HepG2 (cell line): ENCODE measurements around the gene TMEM144. TPM values are rescaled to one million over a fixed set of nuclear protein-coding genes. Genes with fewer than 3 reads are reported as not detected.

Experiments used
- ATAC-seq: fragments of 200-7000 bp; cut with Tn5 transposase; 3 replicates; pipeline ENCODE4 v1.9.1; 2020; ENCODE audit warnings: mild to moderate bottlenecking, moderate library complexity
- BruUV-seq: library from RNA; stranded (reverse); fragments of 400-500 nt; replicated peaks from 2 replicates; lab custom pipeline; 2021; lab: Mats Ljungman, UMichigan
- CTCF ChIA-PET: fragments of 300-600 bp; formaldehyde crosslinking; extraction: SDS; loops from one replicate; lab custom pipeline; 2021; ENCODE audit warnings: low total read pairs, inconsistent platforms, low intra/inter-chr PET ratio; lab: Yijun Ruan, JAX
- POLR2A ChIA-PET: fragments of 350-600 bp; sonication (Branson Sonifier 250); formaldehyde crosslinking; loops from one replicate; lab custom pipeline; 2020; ENCODE audit warnings: antibody characterized with exemption, inconsistent platforms; lab: Yijun Ruan, JAX
- DNase-seq: peaks from one replicate; pipeline ENCODE4 v3.0.0-alpha.2; 2015; ENCODE audit warnings: low spot score
- FAIRE-seq: peaks from 3 replicates; lab custom pipeline; 2011; peaks lifted over from hg19 to GRCh38; lab: Jason Lieb, UNC
- H2AFZ ChIP-seq: one replicate; pipeline ENCODE4 v1.6.1; 2011; ENCODE audit warnings: low read length, inconsistent platforms
- H3K27ac ChIP-seq: fragments of 300-600 bp; 3 replicates; pipeline ENCODE4 v1.8.0; 2011; ENCODE audit warnings: mixed run types, mild to moderate bottlenecking, mixed read lengths, low read length, inconsistent platforms; ENCODE audit not compliant: insufficient read depth; ENCODE audit errors: extremely low read length
- H3K27me3 ChIP-seq, 2 experiments: fragments of 200-600 bp in 1 of 2; 2 replicates in 1 of 2; 3 replicates in 1 of 2; pipeline versions ENCODE4 v1.6.0 to v1.8.0; 2011; ENCODE audit warnings: low read length in 2 of 2, mild to moderate bottlenecking in 2 of 2, moderate library complexity in 2 of 2, inconsistent platforms in 1 of 2; ENCODE audit not compliant: insufficient read depth in 2 of 2, control insufficient read depth in 1 of 2
- H3K36me3 ChIP-seq, 2 experiments: fragments of 200-600 bp in 1 of 2; replicated peaks in 1 of 2; 2 replicates in 1 of 2; 3 replicates in 1 of 2; pipeline versions ENCODE4 v1.5.1 to v1.8.0; 2011; ENCODE audit warnings: low read length in 2 of 2, inconsistent platforms in 1 of 2; ENCODE audit not compliant: insufficient read depth in 2 of 2, control insufficient read depth in 1 of 2
- H3K4me1 ChIP-seq: 2 replicates; pipeline ENCODE4 v1.5.1; 2012; ENCODE audit warnings: low read length, inconsistent platforms; ENCODE audit not compliant: insufficient read depth
- H3K4me2 ChIP-seq: 2 replicates; pipeline ENCODE4 v1.6.0; 2011; ENCODE audit warnings: low read depth, low read length, inconsistent platforms
- H3K4me3 ChIP-seq, 3 experiments: fragments of 200-600 bp in 1 of 3; sonication (generic), shearing (Covaris generic) in 1 of 3; replicated peaks in 1 of 3; 2 replicates each; pipeline ENCODE4 v1.5.1; 2011 to 2016; ENCODE audit warnings: low read length in 3 of 3, inconsistent platforms in 2 of 3, low read depth in 2 of 3, mild to moderate bottlenecking in 2 of 3, control low read depth in 1 of 3, mixed read lengths in 1 of 3; ENCODE audit not compliant: insufficient read depth in 1 of 3
- H3K79me2 ChIP-seq: one replicate; pipeline ENCODE4 v1.6.1; 2011; ENCODE audit warnings: low read length, inconsistent platforms; ENCODE audit not compliant: insufficient read depth
- H3K9ac ChIP-seq: 2 replicates; pipeline ENCODE4 v1.6.0; 2011; ENCODE audit warnings: mild to moderate bottlenecking, low read depth, low read length, inconsistent platforms; ENCODE audit not compliant: insufficient read depth
- H3K9me3 ChIP-seq: 2 replicates; pipeline ENCODE4 v1.5.1; 2012; ENCODE audit warnings: mild to moderate bottlenecking, low read length
- H4K20me1 ChIP-seq: 2 replicates; pipeline ENCODE4 v1.6.0; 2011; ENCODE audit warnings: inconsistent platforms, mild to moderate bottlenecking, low read length, moderate library complexity; ENCODE audit not compliant: insufficient read depth
- AHDC1 ChIP-seq: sonication (generic); formaldehyde crosslinking; IDR thresholded peaks from 2 replicates; pipeline ENCODE4 v1.5.1; 2020; ENCODE audit warnings: mild to moderate bottlenecking, missing genetic modification reagents, borderline replicate concordance
- ARID5B ChIP-seq: IDR thresholded peaks from 2 replicates; pipeline ENCODE4 v1.4.0; 2020; ENCODE audit warnings: mild to moderate bottlenecking, missing genetic modification reagents
- CTCF ChIP-seq: sonication (generic); formaldehyde crosslinking; IDR thresholded peaks from 2 replicates; pipeline ENCODE4 v1.5.0; 2020; ENCODE audit warnings: mild to moderate bottlenecking, missing genetic modification reagents, moderate library complexity
- FOSL1 ChIP-seq: sonication (generic); formaldehyde crosslinking; IDR thresholded peaks from 2 replicates; pipeline ENCODE4 v1.9.0; 2021; ENCODE audit warnings: missing genetic modification reagents, borderline replicate concordance
- ZNF230 ChIP-seq: sonication (generic); formaldehyde crosslinking; IDR thresholded peaks from 2 replicates; pipeline ENCODE4 v1.4.0; 2020; ENCODE audit warnings: mild to moderate bottlenecking, missing genetic modification reagents
- ZNF503 ChIP-seq: sonication (generic); formaldehyde crosslinking; IDR thresholded peaks from 2 replicates; pipeline ENCODE4 v1.4.0; 2020; ENCODE audit warnings: missing genetic modification reagents
- ZSCAN5A ChIP-seq: sonication (generic); formaldehyde crosslinking; IDR thresholded peaks from 2 replicates; pipeline ENCODE4 v1.8.0; 2022; ENCODE audit warnings: mild to moderate bottlenecking, missing genetic modification reagents, borderline replicate concordance
- WGBS: methylation state at CpG from one replicate; pipeline ENCODE4 v1.1.6; 2017; ENCODE audit warnings: low lambda C conversion rate; 5-methylcytosine and 5-hydroxymethylcytosine counted together
- in situ Hi-C: cut with HindIII; loops from 2 replicates; pipeline ENCODE4 v1.10.0; 2017; ENCODE audit warnings: low pct_unique_long_range_greater_than_20kb; ENCODE audit not compliant: extremely low pct_ligation_motif_present
- intact Hi-C: fragments of 100-400 bp; cut with micrococcal nuclease; formaldehyde crosslinking; loops from one replicate; pipeline ENCODE4 v1.10.0; 2022; ENCODE audit not compliant: unreplicated experiment
- polyA plus RNA-seq, 8 experiments: library from polyadenylated mRNA; depleted of rRNA in 3 of 8; stranded (reverse) in 7 of 8; unstranded in 1 of 8; fragments of >200 nt; fragmentation: Illumina TruSeq in 4 of 8; extraction: Trizol in 4 of 8; gene quantifications; 2 replicates each; pipeline versions ENCODE4 v1.2.1 to v1.2.3, GENCODE V29; 2011 to 2016; ENCODE audit warnings: low read depth in 4 of 8, missing spikeins in 1 of 8, mixed read lengths in 1 of 8; ENCODE audit not compliant: insufficient read depth in 1 of 8
- total RNA-seq, 5 experiments: library from RNA; depleted of rRNA; stranded (reverse); fragments of >200 nt; fragmentation: Illumina TruSeq; extraction: Trizol; gene quantifications; 2 replicates each; pipeline ENCODE4 v1.2.3, GENCODE V29; 2016; ENCODE audit warnings: low read depth in 1 of 5

TMEM144 gene
- total and polyA plus RNA-seq, 2 of the 13 experiments (the other 11 are each of a cell fraction or from before 2014, with no cell fraction given): 10.9 to 12.3 TPM

GRCh38 chr4:158253350-158253980, 43.2 kb downstream of the TMEM144 start:
- ChIA-PET CTCF (interaction anchor here (2.0 kb wide), 1 partner anchor 372 kb away, joined by 10 read pairs; no protein-coding TSS in a partner anchor), POLR2A (no interaction called here)
- Histone ChIP-seq H3K4me1 (peaks cover 7% of the 10 kb centered on the region), H2AFZ (no peak overlapping the region), H4K20me1 (no peaks in the 10 kb centered on the region), H3K9me3 (no peaks in the 10 kb centered on the region), H3K4me3 (no peak overlapping the region), H3K27ac (no peak overlapping the region), H3K4me2 (no peak overlapping the region), H3K27me3 (no peaks in the 10 kb centered on the region), H3K9ac (no peak overlapping the region), H3K36me3 (no peaks in the 10 kb centered on the region; a peak in 1 of 5 replicates), H3K79me2 (no peaks in the 10 kb centered on the region)
- peak; percentile 72 for FAIRE-seq
- DNase-seq: peak; percentile 53
- intact Hi-C loops: loop anchor here (1.0 to 5.0 kb wide), 2 partner anchors 41 to 372 kb away; partner anchors contain the start of gene TMEM144
- peak; percentile 88 for ATAC-seq
- in situ Hi-C loops: loop anchor here (5.0 kb wide), 1 partner anchor 369 kb away; no protein-coding TSS in a partner anchor
- 51% methylated on average over 6 of the region's 6 CpGs for WGBS
- BruUV-seq: no TSS peak
- TF ChIP-seq ARID5B: 0 out of 2 replicates have a peak, but pooled peaks have one; percentile 12
- TF ChIP-seq ZNF230 (CRISPR knock-in tag): no peak
- peak; percentile 74 for TF ChIP-seq CTCF (CRISPR knock-in tag)
- TF ChIP-seq FOSL1 (CRISPR knock-in tag): no peak
- TF ChIP-seq AHDC1 (CRISPR knock-in tag): no peak
- TF ChIP-seq ZSCAN5A (CRISPR knock-in tag): no peak
- TF ChIP-seq ZNF503 (CRISPR knock-in tag): no peak
